ENCODE measurements around the gene IKZF4.
"Not testable (repeated sequence)": the region's sequence is repeated elsewhere in the genome, so short reads cannot be mapped to it uniquely, and the experiment has no call there.

The IKZF4 gene

GRCh38 chr12:56040963-56041551 is 20.2 kb downstream of the IKZF4 start:
- no peak for DNase-seq

GRCh38 chr12:56041552-56042429 is 20.9 kb downstream of the IKZF4 start, which contains the start of gene RPS26:
TSS of gene RPS26 (plus strand) at chr12:56041918. CDS start at chr12:56042167, 249 bp downstream.
- DNase-seq = peak; percentile 99

- not testable (repeated sequence) for DNase-seq
These were observed 21.6 kb downstream of the IKZF4 start for GRCh38 chr12:56042430-56042813.

- DNase-seq = no peak
These were observed 22.0 kb downstream of the IKZF4 start for GRCh38 chr12:56042843-56043242.

GRCh38 chr12:56046027-56046780 is 25.4 kb downstream of the IKZF4 start:
- DNase-seq = peak; percentile 13

GRCh38 chr12:56053407-56053893 is 32.6 kb downstream of the IKZF4 start:
- no peak for DNase-seq

- peak; percentile 90 for DNase-seq
These were observed 39.1 kb downstream of the IKZF4 start for GRCh38 chr12:56059964-56060363.

GRCh38 chr12:56061982-56062381 is 41.1 kb downstream of the IKZF4 start:
- no peak for DNase-seq

GRCh38 chr12:56062996-56063395 is 42.2 kb downstream of the IKZF4 start:
- DNase-seq = no peak

- peak; percentile 77 for DNase-seq
These were observed 50.8 kb downstream of the IKZF4 start for GRCh38 chr12:56071648-56072047.

GRCh38 chr12:56074396-56074795 is 53.6 kb downstream of the IKZF4 start:
- DNase-seq = no peak

DNA sequence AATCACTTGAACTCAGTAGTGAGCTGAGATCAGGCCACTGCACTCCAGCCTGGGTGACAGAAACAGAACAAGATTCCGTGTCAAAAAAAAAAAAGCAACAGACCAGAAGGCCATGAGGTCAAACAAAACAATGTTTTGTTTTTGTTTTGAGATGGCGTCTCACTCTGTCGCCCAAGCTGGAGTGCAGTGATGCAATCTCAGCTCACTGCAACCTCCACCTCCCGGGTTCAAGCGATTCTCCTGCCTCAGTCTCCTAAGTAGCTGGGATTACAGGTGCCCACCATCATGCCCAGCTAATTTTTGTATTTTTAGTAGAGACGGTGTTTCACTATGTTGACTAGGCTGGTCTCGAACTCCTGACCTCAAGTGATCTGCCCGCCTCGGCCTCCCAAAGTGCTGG is 57.1 kb downstream of the IKZF4 start:
- not testable (repeated sequence) for DNase-seq

DNA sequence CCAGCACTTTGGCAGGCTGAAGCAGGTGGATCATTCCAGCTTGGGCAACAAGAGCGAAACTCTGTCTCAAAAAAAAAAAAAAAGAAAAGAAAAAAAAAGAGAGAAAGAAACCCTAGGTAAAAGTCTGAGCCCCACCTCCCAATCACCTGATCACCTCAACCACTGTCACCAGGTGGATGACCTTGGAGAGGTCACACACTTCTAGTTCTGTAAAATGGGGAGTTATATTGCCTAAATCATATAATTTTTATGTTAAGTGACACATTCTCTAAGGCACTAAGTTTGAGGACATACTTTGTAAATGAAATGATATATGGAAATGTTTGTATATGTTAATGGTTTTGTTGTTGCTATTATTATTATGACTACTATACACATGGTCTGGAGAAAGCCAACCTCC is 57.6 kb downstream of the IKZF4 start:
- no peak for DNase-seq

DNA sequence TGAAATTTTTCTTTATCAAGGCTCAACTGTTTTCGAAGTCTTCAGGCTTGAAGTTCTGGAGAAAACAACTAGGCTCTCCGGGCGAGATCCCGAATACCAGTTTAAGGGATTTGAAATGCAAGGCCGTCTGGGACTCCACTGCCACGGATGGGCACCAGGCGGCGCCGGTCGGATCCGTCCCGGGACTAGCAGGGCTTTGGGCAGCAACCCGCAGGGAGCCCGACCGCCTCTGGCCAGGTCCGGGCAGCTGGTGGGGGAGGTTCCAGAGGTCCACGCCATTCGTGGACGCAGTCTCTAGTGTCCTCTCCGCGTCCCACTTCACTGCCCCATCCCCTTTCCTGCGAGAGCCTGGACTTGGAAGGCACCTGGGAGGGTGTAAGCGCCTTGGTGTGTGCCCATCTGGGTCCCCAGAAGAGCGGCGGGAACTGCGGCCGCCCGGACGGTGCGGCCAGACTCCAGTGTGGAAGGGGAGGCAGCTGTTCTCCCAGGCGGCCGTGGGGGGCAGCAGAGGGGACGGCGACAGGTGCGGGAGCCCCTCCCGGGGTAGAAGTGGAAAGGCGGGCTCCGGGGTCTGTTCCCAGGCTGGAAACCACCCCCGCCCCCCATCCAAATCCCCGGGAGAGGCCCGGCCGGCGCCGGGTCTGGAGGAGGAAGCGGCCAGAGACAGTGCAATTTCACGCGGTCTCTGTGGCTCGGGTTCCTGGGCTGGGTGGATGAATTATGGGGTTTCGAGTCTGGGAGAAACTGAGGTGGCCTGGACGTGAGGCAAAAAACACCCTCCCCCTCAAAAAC is 58.3 kb downstream of the IKZF4 start:
- DNase-seq = peak; percentile 88

DNA sequence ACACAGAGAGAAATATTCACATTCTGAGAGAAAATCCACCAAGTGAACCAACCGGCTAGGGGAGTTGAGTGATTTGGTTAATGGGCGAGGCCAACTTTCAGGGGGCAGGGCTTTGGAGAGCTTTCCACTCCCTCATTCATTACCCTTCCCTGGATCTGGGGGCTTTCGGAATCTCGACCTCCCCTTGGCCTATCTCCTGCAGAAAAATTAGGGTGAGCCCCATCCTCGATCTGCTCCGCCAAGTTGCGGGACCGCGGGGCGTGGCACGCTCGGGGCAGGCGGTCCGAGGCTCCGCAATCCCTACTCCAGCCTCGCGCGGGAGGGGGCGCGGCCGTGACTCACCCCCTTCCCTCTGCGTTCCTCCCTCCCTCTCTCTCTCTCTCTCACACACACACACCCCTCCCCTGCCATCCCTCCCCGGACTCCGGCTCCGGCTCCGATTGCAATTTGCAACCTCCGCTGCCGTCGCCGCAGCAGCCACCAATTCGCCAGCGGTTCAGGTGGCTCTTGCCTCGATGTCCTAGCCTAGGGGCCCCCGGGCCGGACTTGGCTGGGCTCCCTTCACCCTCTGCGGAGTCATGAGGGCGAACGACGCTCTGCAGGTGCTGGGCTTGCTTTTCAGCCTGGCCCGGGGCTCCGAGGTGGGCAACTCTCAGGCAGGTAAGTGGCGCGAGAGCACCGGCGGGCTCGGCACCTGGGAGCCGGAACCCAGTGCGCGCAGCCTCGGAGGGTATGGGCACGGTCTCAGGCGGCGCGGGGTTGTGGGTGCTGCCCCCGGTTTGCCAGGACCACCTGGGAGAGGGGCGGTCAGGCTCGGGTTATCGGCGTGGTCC is 59.1 kb downstream of the IKZF4 start, which contains the start of gene ERBB3:
TSS of gene ERBB3 (plus strand) at position 443 of the 833 bp plus-strand sequence. CDS start at position 579, 136 bp downstream.
- DNase-seq = peak; percentile 90

DNA sequence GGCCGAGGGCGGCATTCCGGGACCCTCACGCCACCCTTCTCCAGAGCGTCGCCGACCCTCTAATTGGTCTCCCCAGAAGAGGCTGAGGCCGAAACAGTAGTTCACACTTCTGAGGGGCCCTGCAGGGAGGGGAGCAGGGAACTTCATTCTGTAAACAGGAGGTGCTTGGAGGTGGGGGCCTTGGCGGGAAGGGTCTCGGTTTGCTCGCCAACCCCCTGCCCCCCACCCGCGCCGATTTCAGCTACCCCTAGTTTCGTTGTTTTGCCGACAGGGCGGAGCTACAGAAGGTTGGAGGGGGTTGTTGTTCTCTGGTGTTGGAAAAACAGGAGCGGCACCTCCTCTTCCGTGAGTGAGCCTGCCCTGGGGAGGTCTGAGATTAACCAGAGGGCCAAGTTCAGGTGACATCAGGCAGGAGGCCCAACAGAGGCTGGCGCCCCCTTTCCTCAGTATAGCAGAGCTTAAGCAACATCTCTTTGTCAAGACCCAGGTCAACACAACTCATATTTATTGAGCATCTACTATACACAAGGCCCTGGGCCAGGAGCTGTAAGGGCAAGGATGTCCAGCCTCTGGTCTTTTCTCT is 59.8 kb downstream of the IKZF4 start:
- DNase-seq = no peak

DNA sequence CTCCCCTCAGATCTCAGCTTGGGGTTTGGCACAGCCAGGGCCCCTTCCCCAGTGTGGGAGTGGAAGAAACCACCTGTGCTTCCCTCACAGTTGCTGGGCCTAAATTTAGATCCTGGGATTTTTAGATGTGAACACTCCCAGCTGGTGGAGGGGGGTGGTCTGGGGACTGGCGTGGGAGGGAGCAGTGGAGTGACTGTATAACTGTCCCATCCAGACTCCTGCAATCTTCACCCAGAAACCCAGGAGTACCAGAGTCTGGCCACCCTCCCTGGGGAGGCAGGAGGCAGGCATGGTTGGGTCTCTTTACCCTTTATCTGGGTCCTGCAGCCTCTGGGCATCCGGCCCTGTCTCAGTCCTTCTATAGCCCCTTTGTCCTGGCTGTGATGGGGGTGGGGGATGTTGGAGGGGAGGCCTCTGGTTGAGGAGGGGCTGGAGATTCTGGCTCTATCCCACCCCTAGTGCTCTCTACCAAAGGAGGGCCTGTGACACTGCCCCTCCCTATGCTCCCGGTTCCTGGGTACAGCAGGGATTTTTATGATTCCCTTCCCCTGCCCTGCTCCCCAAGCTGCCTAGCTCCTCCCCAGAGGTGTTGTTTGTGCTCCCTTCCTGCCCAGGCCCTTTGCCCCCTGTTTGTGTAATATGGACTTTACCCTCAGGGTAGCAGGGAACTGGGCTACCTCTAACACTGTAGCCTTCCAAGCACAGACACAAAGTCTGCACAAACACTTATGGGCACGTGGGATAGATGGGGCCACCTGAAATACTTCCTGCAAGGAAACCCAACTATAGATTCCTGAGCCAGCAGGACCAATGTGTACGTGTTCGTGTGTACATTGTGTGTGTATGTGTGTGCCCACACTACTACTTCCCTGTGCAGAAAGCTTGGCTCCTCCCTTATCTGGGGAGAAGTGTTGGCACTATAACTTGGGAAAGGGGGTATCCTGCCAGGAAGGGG is 60.8 kb downstream of the IKZF4 start:
- no peak for DNase-seq

DNA sequence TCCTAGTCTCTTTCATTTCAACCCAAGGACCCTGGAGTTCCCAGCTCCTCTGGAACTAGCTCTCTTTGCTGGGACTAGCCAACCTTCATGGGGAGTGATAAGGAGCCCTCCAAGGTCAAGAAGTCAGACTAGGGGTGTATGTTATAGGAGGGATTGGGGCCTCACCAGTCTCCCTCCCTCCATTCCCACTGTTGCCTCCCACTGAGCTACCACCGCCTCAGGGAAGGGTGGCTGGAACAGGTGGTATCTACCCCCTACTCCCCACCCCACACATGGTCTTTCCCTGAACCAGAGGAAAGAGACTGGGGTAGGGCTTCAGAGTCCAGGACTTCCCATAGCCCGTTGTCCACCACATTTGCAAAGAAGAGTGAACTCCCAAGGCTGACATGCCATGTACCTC is 61.5 kb downstream of the IKZF4 start:
- DNase-seq = no peak

DNA sequence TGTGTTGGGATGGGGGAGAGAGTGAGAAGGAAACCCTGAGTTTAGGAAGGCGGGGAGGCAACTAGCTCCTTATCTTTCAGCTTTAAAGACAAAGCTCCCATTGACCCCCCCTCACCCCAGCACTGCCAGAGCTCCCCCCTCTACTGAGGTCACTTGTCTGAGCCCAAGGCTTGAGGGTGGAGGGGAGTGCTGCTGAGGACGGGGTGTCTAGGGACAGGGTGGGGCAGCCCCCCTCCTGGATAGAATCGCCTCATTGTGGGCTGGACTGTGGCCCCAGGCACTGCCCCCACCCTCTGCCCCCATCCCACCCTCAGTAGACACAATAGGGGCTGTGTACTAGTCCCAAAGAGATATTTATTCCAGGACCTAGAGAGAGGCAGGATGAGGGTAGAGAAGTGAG is 62.1 kb downstream of the IKZF4 start:
- no peak for DNase-seq
